A549 treated with Hydrocortisone at 1 μM for 4 hours (cell line): Measurements from ENCODE around the gene WDR86. TPM values are rescaled to one million over a fixed set of nuclear protein-coding genes. Genes with fewer than 3 reads are reported as not detected.

Experiments
- total RNA-seq: library from RNA; stranded (reverse); fragments of 200-300 nt; extraction: Qiagen RNA extraction; gene quantifications from 5 replicates; pipeline ENCODE4 v1.2.3, GENCODE V29; 2022

The WDR86 gene
- total RNA-seq = 0.11 to 0.23 TPM (median 0.16 TPM) in 5 replicates

GRCh38 chr7:151409667-151410404 is at the start of gene WDR86:
WDR86 (minus strand) TSS chr7:151410038; CDS start chr7:151409589, 449 bp downstream.

GRCh38 chr7:151439855-151440798 is 30.3 kb upstream of the WDR86 start, which contains the start of gene CRYGN:
CRYGN (minus strand) TSS chr7:151440141; CDS start chr7:151439917, 224 bp downstream.

GRCh38 chr7:151341357-151342101 is 68.3 kb downstream of the WDR86 start, which contains the start of gene NUB1:
NUB1 (plus strand) TSS chr7:151341812; CDS start chr7:151345350, 3,538 bp downstream.

Other genes with a start within 250 kb of the WDR86 start
- gene GBX1, start 242.3 kb downstream of the WDR86 start, total RNA-seq = 0.10 to 0.17 TPM in 2 of 5 replicates, not detected in the others
- gene ASB10, start 222.8 kb downstream of the WDR86 start, total RNA-seq = not detected in 5 replicates
- not detected in 5 replicates for gene H2BK1, start 199.6 kb downstream of the WDR86 start, total RNA-seq
- gene ABCF2, start 182.8 kb downstream of the WDR86 start, total RNA-seq = 59.6 to 71.5 TPM (median 61.7 TPM) in 5 replicates
- gene CHPF2, start 177.6 kb downstream of the WDR86 start, total RNA-seq = 41.0 to 46.4 TPM (median 43.4 TPM) in 5 replicates
- 8.3 to 9.9 TPM (median 9.7 TPM) in 5 replicates for gene SMARCD3, start 161.3 kb downstream of the WDR86 start, total RNA-seq
- 32.1 to 45.4 TPM (median 36.0 TPM) in 5 replicates for gene NUB1, start 68.2 kb downstream of the WDR86 start, total RNA-seq
- not detected in 5 replicates for gene CRYGN, start 30.1 kb upstream of the WDR86 start, total RNA-seq
- 109 to 164 TPM (median 153 TPM) in 5 replicates for gene RHEB, start 109.9 kb upstream of the WDR86 start, total RNA-seq